ENCODE measurements around the gene AP1M1.

AP1M1 gene

DNA sequence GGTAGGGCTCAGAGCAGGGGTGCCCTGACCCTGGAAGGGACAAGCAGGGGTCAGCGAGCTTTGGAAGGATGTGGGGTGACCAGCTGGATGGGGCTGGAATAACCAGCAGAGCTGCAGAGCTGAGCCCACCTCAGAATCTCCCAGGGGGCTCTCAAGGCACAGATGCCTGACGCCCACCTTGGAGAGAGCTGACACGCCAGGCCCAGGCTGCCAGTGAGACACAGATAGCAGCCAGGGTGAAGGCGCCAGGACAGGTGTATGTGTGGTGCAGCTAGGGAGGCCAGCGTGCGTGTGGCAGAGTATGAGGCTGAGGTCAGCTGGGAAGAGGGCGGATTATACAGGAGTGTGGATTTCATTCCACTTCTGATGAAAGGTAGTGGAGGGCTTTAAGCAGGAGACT lies 8.9 kb downstream of the AP1M1 start:
- Histone ChIP-seq H3K9ac (no peak overlapping the region), H3K9me3 (ENCODE audit: control insufficient read depth, low read length) (no peaks in the 10 kb centered on the region), H3K4me3 (ENCODE audit: low read depth, low read length) (no peak overlapping the region), H3K27ac (no peak overlapping the region), H3K79me2 (peaks cover 20% of the 10 kb centered on the region), H3K4me1 (no peaks in the 10 kb centered on the region), H3K36me3 (ENCODE audit: control insufficient read depth, insufficient read depth, low read length) (no peaks in the 10 kb centered on the region), H3K4me2 (ENCODE audit: low read length) (no peak overlapping the region), H3K27me3 (ENCODE audit: control insufficient read depth, insufficient read depth, low read length) (no peaks in the 10 kb centered on the region), H2AFZ (no peak overlapping the region)
- TF ChIP-seq, protein P1, sequence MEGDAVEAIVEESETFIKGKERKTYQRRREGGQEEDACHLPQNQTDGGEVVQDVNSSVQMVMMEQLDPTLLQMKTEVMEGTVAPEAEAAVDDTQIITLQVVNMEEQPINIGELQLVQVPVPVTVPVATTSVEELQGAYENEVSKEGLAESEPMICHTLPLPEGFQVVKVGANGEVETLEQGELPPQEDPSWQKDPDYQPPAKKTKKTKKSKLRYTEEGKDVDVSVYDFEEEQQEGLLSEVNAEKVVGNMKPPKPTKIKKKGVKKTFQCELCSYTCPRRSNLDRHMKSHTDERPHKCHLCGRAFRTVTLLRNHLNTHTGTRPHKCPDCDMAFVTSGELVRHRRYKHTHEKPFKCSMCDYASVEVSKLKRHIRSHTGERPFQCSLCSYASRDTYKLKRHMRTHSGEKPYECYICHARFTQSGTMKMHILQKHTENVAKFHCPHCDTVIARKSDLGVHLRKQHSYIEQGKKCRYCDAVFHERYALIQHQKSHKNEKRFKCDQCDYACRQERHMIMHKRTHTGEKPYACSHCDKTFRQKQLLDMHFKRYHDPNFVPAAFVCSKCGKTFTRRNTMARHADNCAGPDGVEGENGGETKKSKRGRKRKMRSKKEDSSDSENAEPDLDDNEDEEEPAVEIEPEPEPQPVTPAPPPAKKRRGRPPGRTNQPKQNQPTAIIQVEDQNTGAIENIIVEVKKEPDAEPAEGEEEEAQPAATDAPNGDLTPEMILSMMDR (IDR thresholded peaks at IDR 0.05) = no peak

DNA sequence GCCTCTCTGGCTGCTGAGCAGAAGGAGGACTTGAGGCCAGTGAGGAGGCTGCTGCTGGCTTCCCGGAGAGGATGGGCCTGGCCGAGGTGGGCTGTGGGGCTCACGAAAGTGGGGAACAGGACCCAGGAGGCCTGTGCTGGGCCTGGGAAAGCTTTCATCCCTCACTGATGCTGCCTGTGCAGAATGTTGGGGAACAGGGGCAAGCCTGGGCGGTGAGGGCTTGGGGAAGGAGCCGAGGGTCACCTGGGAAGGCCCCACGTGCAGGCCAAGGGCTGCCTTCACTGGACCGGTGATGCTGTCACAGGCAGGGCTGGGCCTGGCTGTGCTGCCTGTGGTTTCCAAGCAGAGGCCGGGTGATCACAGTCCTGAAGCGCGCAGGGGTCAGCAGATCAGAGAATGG lies 9.4 kb downstream of the AP1M1 start:
- H2AFZ ChIP-seq = no peak overlapping the region
- H3K4me2 ChIP-seq (ENCODE audit: low read length) = no peak overlapping the region
- H3K9me3 ChIP-seq (ENCODE audit: control insufficient read depth, low read length) = no peaks in the 10 kb centered on the region
- H3K9ac ChIP-seq = no peak overlapping the region
- H3K36me3 ChIP-seq (ENCODE audit: control insufficient read depth, insufficient read depth, low read length) = no peaks in the 10 kb centered on the region
- no peaks in the 10 kb centered on the region for H3K27me3 ChIP-seq (ENCODE audit: control insufficient read depth, insufficient read depth, low read length)
- no peak overlapping the region for H3K27ac ChIP-seq
- H3K4me1 ChIP-seq = no peaks in the 10 kb centered on the region
- no peak overlapping the region for H3K4me3 ChIP-seq (ENCODE audit: low read depth, low read length)
- H3K79me2 ChIP-seq = peaks cover 21% of the 10 kb centered on the region
- TF ChIP-seq, protein P1 (IDR thresholded peaks at IDR 0.05) = no peak

DNA sequence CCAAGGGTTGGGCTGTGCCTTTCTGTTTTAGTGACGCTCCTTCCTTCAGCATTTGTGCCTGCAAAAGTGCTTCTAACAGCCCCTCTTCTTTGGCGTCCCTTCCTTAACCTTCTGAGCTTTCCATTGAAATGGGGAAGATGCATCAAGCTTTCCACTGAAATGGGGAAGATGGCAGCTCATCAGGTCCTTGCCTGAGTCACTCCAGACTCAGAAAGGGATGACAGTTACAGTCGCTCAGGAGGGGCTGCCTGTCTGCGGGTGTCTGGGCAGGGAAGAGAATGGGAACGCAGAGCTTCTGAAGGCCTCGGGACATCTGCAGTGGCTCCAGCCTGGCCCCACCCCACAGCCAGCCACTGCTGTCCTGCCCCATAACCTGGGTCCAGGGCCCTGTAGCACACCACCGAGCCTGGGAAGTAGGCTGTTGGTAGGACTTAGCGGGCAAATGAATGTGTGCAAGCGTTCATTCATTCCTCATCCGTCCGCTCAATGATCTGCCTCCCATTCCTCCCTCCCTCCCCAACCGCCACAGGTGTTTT lies 9.8 kb downstream of the AP1M1 start:
- H3K27me3 ChIP-seq (ENCODE audit: control insufficient read depth, insufficient read depth, low read length) = no peaks in the 10 kb centered on the region
- no peaks in the 10 kb centered on the region for H3K4me1 ChIP-seq
- TF ChIP-seq, protein P1 (IDR thresholded peaks at IDR 0.05) = no peak
- no peaks in the 10 kb centered on the region for H3K36me3 ChIP-seq (ENCODE audit: control insufficient read depth, insufficient read depth, low read length)
- no peak overlapping the region for H3K9ac ChIP-seq
- H3K9me3 ChIP-seq (ENCODE audit: control insufficient read depth, low read length) = no peaks in the 10 kb centered on the region
- H3K79me2 ChIP-seq = peaks cover 22% of the 10 kb centered on the region
- H3K27ac ChIP-seq = no peak overlapping the region
- H3K4me3 ChIP-seq (ENCODE audit: low read depth, low read length) = no peak overlapping the region
- H2AFZ ChIP-seq = no peak overlapping the region
- no peak overlapping the region for H3K4me2 ChIP-seq (ENCODE audit: low read length)

DNA sequence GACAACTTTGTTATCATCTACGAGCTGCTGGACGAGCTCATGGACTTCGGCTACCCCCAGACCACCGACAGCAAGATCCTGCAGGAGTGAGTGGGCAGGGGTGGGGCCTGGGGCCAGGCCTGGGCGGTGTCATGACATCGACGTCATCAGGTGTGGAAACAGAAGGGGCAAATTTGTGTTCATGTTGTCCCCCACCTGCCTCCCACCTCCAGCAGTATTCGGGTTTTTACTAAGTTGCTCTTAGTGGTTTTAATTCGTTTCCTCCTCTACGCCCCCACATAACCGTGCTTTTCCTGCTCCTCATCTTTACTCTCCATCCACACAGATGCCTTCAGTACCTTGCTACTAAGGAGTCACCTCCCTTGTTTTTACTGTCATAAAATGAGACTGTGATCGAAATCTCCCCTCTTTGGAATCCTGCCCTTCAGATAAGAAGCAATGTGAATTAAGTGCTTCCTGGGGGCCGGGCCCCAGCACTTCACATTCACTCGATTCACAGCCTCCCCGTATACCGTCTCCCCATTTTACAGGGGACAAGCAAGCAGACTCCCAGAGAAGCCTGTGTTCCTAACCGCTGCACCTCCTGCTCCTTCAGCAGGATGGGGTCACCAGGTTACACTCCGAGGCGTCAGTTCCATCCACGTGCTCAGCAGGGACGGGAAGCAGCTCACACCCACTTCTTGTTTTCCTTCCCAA lies 10.5 kb downstream of the AP1M1 start:
- H3K27ac ChIP-seq = no peak overlapping the region
- H3K4me1 ChIP-seq = no peaks in the 10 kb centered on the region
- H3K36me3 ChIP-seq (ENCODE audit: control insufficient read depth, insufficient read depth, low read length) = no peaks in the 10 kb centered on the region
- H3K9me3 ChIP-seq (ENCODE audit: control insufficient read depth, low read length) = no peaks in the 10 kb centered on the region
- no peak overlapping the region for H3K4me3 ChIP-seq (ENCODE audit: low read depth, low read length)
- TF ChIP-seq, protein P1 (IDR thresholded peaks at IDR 0.05) = no peak
- H3K27me3 ChIP-seq (ENCODE audit: control insufficient read depth, insufficient read depth, low read length) = no peaks in the 10 kb centered on the region
- H3K9ac ChIP-seq = no peak overlapping the region
- H3K79me2 ChIP-seq = peaks cover 26% of the 10 kb centered on the region
- no peak overlapping the region for H2AFZ ChIP-seq
- no peak overlapping the region for H3K4me2 ChIP-seq (ENCODE audit: low read length)

All from parathyroid adenoma (tissue), 2 donors.